ENCODE data around the gene DLEC1.

GRCh38 chr3:38088126-38089078 is 49.4 kb downstream of the DLEC1 start:
- TF ChIP-seq BHLHE40 (IDR thresholded peaks at IDR 0.05; ENCODE audit: low read depth, low read length) (no peak), POLR2A (IDR thresholded peaks at IDR 0.05; ENCODE audit: low read depth, low read length) (no peak), SMC3 (IDR thresholded peaks at IDR 0.05; ENCODE audit: low read depth, low read length) (no peak), USF2 (IDR thresholded peaks at IDR 0.05; ENCODE audit: low read depth, low read length) (no peak), CEBPB (IDR thresholded peaks at IDR 0.05; ENCODE audit: low read depth, low read length) (no peak), RCOR1 (IDR thresholded peaks at IDR 0.05; ENCODE audit: insufficient replicate concordance, low read length) (no peak)
- TF ChIP-seq, protein P1, sequence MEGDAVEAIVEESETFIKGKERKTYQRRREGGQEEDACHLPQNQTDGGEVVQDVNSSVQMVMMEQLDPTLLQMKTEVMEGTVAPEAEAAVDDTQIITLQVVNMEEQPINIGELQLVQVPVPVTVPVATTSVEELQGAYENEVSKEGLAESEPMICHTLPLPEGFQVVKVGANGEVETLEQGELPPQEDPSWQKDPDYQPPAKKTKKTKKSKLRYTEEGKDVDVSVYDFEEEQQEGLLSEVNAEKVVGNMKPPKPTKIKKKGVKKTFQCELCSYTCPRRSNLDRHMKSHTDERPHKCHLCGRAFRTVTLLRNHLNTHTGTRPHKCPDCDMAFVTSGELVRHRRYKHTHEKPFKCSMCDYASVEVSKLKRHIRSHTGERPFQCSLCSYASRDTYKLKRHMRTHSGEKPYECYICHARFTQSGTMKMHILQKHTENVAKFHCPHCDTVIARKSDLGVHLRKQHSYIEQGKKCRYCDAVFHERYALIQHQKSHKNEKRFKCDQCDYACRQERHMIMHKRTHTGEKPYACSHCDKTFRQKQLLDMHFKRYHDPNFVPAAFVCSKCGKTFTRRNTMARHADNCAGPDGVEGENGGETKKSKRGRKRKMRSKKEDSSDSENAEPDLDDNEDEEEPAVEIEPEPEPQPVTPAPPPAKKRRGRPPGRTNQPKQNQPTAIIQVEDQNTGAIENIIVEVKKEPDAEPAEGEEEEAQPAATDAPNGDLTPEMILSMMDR (conservative IDR thresholded peaks at IDR 0.05; ENCODE audit: low read depth, low read length) = no peak
